ENCODE measurements around the gene CLIC3. TPM values are rescaled to one million over a fixed set of nuclear protein-coding genes. Genes with fewer than 3 reads are reported as not detected.

Gene CLIC3
- total RNA-seq, 1 donor from 2014 or later, result 0.39 TPM

DNA sequence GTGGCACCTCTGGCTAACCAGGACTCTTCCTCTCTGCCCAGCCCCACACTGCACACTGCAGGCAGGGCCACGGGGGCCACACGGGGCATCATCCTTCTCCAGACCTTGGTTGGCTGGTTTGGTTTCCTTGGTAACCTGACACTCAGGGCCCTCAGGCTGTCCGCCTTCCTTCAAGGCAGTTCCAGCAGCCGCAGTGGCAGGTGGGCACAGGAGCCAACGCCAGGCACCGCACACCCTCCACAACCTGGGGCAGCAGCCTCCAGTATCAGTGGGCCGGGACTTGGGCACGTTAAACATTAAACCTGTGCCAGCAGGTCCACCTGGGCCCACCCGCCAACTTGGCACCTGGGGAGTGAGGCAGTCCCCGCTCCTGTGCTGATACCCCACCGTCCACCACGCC lies 47.7 kb upstream of the CLIC3 start:
- H3K27ac ChIP-seq (ENCODE audit: low read depth, low read length), result no peak overlapping the region
- no peak overlapping the region for H3K9ac ChIP-seq (ENCODE audit: low read length)
- peaks cover 22% of the 10 kb centered on the region for H3K79me2 ChIP-seq (ENCODE audit: insufficient read depth, low read length)
- peaks cover 2% of the 10 kb centered on the region for H3K4me1 Mint-ChIP-seq (ENCODE audit: low read depth, unreplicated experiment)
- no peaks in the 10 kb centered on the region for H3K9me3 Mint-ChIP-seq (ENCODE audit: unreplicated experiment)
- peaks cover 15% of the 10 kb centered on the region for H3K27me3 Mint-ChIP-seq (ENCODE audit: low read depth, unreplicated experiment)
- H3K9me3 ChIP-seq (ENCODE audit: insufficient read depth, low read depth, low read length), result no peaks in the 10 kb centered on the region
- peak overlapping the region; percentile 98 for H3K4me2 ChIP-seq (ENCODE audit: low read length)
- H3K4me3 ChIP-seq (ENCODE audit: insufficient read depth, low read depth, low read length), result no peak overlapping the region
- H3K36me3 ChIP-seq (ENCODE audit: insufficient read depth, low read length), result no peaks in the 10 kb centered on the region
- H3K27me3 ChIP-seq (ENCODE audit: insufficient read depth, low read length), result no peaks in the 10 kb centered on the region
- H3K27ac Mint-ChIP-seq (ENCODE audit: unreplicated experiment), result no peak overlapping the region
- peaks cover 32% of the 10 kb centered on the region for H4K20me1 ChIP-seq (ENCODE audit: insufficient read depth, low read length)
- no peak overlapping the region for H3K4me3 Mint-ChIP-seq (ENCODE audit: unreplicated experiment)
- H3K4me1 ChIP-seq (ENCODE audit: insufficient read depth, low read length), result peaks cover 16% of the 10 kb centered on the region
- H3K36me3 Mint-ChIP-seq (ENCODE audit: low read depth, unreplicated experiment), result no peaks in the 10 kb centered on the region
- FAIRE-seq (no peak), DNase-seq (ENCODE audit: low read depth) (no peak)
- no peak overlapping the region for H2AFZ ChIP-seq (ENCODE audit: low read depth, low read length)
- no peak for TF ChIP-seq EZH2 (IDR thresholded peaks at IDR 0.05; ENCODE audit: insufficient read depth, low read length)
- TF ChIP-seq, protein P1, sequence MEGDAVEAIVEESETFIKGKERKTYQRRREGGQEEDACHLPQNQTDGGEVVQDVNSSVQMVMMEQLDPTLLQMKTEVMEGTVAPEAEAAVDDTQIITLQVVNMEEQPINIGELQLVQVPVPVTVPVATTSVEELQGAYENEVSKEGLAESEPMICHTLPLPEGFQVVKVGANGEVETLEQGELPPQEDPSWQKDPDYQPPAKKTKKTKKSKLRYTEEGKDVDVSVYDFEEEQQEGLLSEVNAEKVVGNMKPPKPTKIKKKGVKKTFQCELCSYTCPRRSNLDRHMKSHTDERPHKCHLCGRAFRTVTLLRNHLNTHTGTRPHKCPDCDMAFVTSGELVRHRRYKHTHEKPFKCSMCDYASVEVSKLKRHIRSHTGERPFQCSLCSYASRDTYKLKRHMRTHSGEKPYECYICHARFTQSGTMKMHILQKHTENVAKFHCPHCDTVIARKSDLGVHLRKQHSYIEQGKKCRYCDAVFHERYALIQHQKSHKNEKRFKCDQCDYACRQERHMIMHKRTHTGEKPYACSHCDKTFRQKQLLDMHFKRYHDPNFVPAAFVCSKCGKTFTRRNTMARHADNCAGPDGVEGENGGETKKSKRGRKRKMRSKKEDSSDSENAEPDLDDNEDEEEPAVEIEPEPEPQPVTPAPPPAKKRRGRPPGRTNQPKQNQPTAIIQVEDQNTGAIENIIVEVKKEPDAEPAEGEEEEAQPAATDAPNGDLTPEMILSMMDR (IDR thresholded peaks at IDR 0.05; ENCODE audit: insufficient read depth, low read depth, low read length), result no peak

DNA sequence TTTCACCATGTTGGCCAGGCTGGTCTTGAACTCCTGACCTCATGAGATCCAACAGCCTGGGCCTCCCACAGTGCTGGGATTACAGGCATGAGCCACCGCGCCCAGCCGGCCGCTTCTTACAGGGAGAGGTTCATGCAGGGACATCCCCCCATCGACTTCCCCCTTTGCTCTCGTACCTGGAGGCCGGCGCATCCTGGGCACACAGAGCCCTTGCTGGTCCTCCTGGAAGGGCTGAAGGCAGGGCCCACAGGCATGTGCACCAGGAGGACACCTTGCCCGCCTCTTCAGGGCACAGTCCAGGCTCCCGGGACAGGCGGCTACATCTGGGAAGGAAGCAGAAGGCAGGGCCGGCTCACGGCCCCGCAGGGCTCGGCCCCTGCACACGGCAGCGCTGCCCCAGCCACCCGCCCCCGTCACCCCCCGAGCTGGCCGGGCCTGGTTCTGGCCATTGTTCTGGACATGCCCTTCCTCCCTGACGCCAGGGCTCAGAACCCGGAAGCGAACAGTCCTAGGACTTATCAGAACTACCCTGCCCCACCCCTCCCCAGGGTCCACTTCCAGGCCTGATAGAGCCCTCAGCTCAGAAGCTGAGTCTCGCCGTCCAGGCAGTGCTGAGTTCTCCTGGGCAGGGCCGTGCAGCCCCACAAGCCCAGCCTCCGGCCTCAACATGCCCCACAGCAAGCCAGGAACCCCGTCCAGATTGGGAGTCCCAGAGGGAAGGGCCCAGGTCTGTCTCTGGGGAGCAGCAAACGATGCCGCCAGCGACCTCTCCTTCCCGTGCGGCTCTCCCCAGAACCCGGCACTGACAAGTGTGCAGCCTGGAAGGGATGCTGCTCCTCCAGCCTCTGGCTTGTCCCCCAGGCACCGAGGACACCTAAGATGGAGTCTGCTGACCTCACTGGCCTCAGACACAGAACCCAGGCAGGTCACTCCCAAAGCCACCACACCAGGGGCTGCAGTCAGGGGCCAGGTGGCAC lies 46.7 kb upstream of the CLIC3 start:
- DNase-seq (ENCODE audit: low read depth) (no peak), FAIRE-seq (no peak)
- Histone ChIP-seq H3K9ac (ENCODE audit: low read length) (no peak overlapping the region), H3K27ac (ENCODE audit: low read depth, low read length) (no peak overlapping the region), H3K27me3 (ENCODE audit: insufficient read depth, low read length) (no peaks in the 10 kb centered on the region), H4K20me1 (ENCODE audit: insufficient read depth, low read length) (peaks cover 32% of the 10 kb centered on the region), H3K36me3 (ENCODE audit: insufficient read depth, low read length) (no peaks in the 10 kb centered on the region), H2AFZ (ENCODE audit: low read depth, low read length) (no peak overlapping the region), H3K79me2 (ENCODE audit: insufficient read depth, low read length) (peaks cover 22% of the 10 kb centered on the region), H3K4me1 (ENCODE audit: insufficient read depth, low read length) (peaks cover 16% of the 10 kb centered on the region), H3K4me2 (ENCODE audit: low read length) (no peak overlapping the region), H3K9me3 (ENCODE audit: insufficient read depth, low read depth, low read length) (no peaks in the 10 kb centered on the region), H3K4me3 (ENCODE audit: insufficient read depth, low read depth, low read length) (no peak overlapping the region)
- Mint-ChIP-seq H3K27ac (ENCODE audit: unreplicated experiment) (no peak overlapping the region), H3K4me3 (ENCODE audit: unreplicated experiment) (no peak overlapping the region), H3K36me3 (ENCODE audit: low read depth, unreplicated experiment) (peaks cover 2% of the 10 kb centered on the region), H3K27me3 (ENCODE audit: low read depth, unreplicated experiment) (peaks cover 13% of the 10 kb centered on the region), H3K4me1 (ENCODE audit: low read depth, unreplicated experiment) (peaks cover 2% of the 10 kb centered on the region), H3K9me3 (ENCODE audit: unreplicated experiment) (no peaks in the 10 kb centered on the region)
- no peak for TF ChIP-seq EZH2 (IDR thresholded peaks at IDR 0.05; ENCODE audit: insufficient read depth, low read length)
- TF ChIP-seq, protein P1 (IDR thresholded peaks at IDR 0.05; ENCODE audit: insufficient read depth, low read depth, low read length), result no peak

DNA sequence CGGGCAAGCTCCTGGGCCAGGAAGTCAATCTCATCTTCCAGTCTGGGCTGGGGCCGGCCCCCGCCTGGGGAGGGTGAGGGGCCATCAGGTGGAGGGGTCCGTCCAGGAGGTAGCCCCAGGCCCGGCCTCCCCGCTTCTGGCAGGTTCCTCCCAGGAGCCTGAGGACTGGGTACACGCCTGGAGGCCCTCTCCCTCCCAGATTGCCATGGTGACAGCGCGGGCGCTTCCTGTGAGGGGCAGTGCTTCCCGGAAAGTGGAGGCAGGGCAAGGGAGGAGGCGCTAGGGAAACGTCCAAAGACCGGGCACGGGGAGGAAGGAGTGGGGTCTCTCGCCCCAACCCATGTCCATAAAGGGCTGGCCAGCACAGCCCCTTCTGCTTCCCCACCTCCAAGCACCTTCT lies 44.8 kb upstream of the CLIC3 start:
- Mint-ChIP-seq H3K36me3 (ENCODE audit: low read depth, unreplicated experiment) (peaks cover 6% of the 10 kb centered on the region), H3K27ac (ENCODE audit: unreplicated experiment) (no peak overlapping the region), H3K27me3 (ENCODE audit: low read depth, unreplicated experiment) (no peaks in the 10 kb centered on the region), H3K9me3 (ENCODE audit: unreplicated experiment) (no peaks in the 10 kb centered on the region), H3K4me1 (ENCODE audit: low read depth, unreplicated experiment) (peaks cover 2% of the 10 kb centered on the region), H3K4me3 (ENCODE audit: unreplicated experiment) (no peak overlapping the region)
- Histone ChIP-seq H3K27me3 (ENCODE audit: insufficient read depth, low read length) (no peaks in the 10 kb centered on the region), H3K9ac (ENCODE audit: low read length) (no peak overlapping the region), H3K4me2 (ENCODE audit: low read length) (no peak overlapping the region), H3K4me3 (ENCODE audit: insufficient read depth, low read depth, low read length) (no peak overlapping the region), H2AFZ (ENCODE audit: low read depth, low read length) (no peak overlapping the region), H3K36me3 (ENCODE audit: insufficient read depth, low read length) (no peaks in the 10 kb centered on the region), H4K20me1 (ENCODE audit: insufficient read depth, low read length) (peaks cover 28% of the 10 kb centered on the region), H3K27ac (ENCODE audit: low read depth, low read length) (no peak overlapping the region), H3K9me3 (ENCODE audit: insufficient read depth, low read depth, low read length) (no peaks in the 10 kb centered on the region), H3K4me1 (ENCODE audit: insufficient read depth, low read length) (peaks cover 13% of the 10 kb centered on the region), H3K79me2 (ENCODE audit: insufficient read depth, low read length) (peaks cover 22% of the 10 kb centered on the region)
- DNase-seq (ENCODE audit: low read depth) (no peak), FAIRE-seq (no peak)
- no peak for TF ChIP-seq EZH2 (IDR thresholded peaks at IDR 0.05; ENCODE audit: insufficient read depth, low read length)
- TF ChIP-seq, protein P1 (IDR thresholded peaks at IDR 0.05; ENCODE audit: insufficient read depth, low read depth, low read length), result no peak
